Colonic mucosa (tissue), 4 donors: ENCODE data around the gene C19orf12. TPM values are rescaled to one million over a fixed set of nuclear protein-coding genes. Genes with fewer than 3 reads are reported as not detected.

Experiments used
- DNase-seq: peaks from one replicate; pipeline ENCODE4 v3.0.0-alpha.2; 2020
- H3K27ac ChIP-seq: fragments of 200-600 bp; one replicate; pipeline ENCODE4 v1.8.0; 2021
- H3K27me3 ChIP-seq: fragments of 200-600 bp; one replicate; pipeline ENCODE4 v1.8.0; 2021
- H3K36me3 ChIP-seq: fragments of 200-600 bp; one replicate; pipeline ENCODE4 v1.8.0; 2021
- H3K4me1 ChIP-seq: fragments of 200-600 bp; one replicate; pipeline ENCODE4 v1.8.0; 2021; ENCODE audit warnings: mild to moderate bottlenecking
- H3K4me3 ChIP-seq: fragments of 200-600 bp; one replicate; pipeline ENCODE4 v1.8.0; 2021
- H3K9ac ChIP-seq, 2 donors: one replicate each; pipeline ENCODE4 v1.7.0; 2013; ENCODE audit warnings: control low read depth in 2 of 2, low read depth in 2 of 2, low read length in 2 of 2
- H3K9me3 ChIP-seq: fragments of 200-600 bp; one replicate; pipeline ENCODE4 v1.8.0; 2021
- intact Hi-C: fragments of 100-400 bp; cut with DNase I; formaldehyde crosslinking; loops from one replicate; pipeline ENCODE4 v1.14.1; 2022
- total RNA-seq, 2 donors: library from RNA; stranded (reverse); fragmentation: NEBNext Ultra II Directional in 1 of 2; extraction: Animal tissue kit (Norgen Biotek cat#: 25700) in 1 of 2; gene quantifications; one replicate each; pipeline ENCODE4 v1.2.1, GENCODE V29; 2021
- TF ChIP-seq, protein P1 (sequence below): fragments of 200-600 bp; IDR thresholded peaks from one replicate; pipeline ENCODE4 v1.8.0; 2022; ENCODE audit warnings: antibody characterized with exemption, mild to moderate bottlenecking
- donor health status: healthy.
- donor health status: DM: no; HTN: no; CAD: no.
- donor health status: DM: no; HTN: no; CAD: no.

C19orf12 gene
- total RNA-seq, 2 donors from 2014 or later = 15.2 to 15.3 TPM

DNA sequence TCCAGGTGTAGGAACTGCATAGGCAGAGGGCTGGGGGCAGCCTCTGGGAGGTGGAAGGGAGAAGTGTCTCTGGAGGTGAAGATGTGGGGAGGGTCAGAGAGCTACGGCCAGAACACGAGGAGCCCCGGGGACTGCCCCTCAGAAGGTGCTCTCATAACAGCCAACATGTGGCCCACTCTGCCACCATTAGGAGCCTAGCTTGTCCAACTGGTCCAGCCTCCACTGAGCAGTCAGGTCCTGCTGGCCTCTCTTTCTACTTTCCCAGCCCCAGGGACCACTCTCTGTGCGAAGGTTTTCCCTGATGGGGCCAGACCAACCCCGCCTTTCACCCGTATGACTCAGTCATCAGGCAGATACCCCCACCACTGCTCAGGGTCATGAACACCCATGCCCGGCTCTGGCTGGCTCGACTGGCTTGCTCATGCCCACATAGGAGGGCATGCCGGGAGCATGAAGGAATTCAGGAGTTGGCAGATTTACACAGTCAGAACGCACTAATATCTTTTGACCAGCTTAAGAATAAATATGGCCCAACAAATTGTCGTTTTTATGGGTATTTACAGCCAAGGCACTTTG, 37.5 kb upstream of the C19orf12 start:
- Histone ChIP-seq H3K9me3 (no peaks in the 10 kb centered on the region), H3K4me1 (no peaks in the 10 kb centered on the region), H3K27ac (no peak overlapping the region), H3K27me3 (no peaks in the 10 kb centered on the region), H3K9ac (no peak overlapping the region), H3K36me3 (no peaks in the 10 kb centered on the region), H3K4me3 (no peak overlapping the region)
- TF ChIP-seq, protein P1, sequence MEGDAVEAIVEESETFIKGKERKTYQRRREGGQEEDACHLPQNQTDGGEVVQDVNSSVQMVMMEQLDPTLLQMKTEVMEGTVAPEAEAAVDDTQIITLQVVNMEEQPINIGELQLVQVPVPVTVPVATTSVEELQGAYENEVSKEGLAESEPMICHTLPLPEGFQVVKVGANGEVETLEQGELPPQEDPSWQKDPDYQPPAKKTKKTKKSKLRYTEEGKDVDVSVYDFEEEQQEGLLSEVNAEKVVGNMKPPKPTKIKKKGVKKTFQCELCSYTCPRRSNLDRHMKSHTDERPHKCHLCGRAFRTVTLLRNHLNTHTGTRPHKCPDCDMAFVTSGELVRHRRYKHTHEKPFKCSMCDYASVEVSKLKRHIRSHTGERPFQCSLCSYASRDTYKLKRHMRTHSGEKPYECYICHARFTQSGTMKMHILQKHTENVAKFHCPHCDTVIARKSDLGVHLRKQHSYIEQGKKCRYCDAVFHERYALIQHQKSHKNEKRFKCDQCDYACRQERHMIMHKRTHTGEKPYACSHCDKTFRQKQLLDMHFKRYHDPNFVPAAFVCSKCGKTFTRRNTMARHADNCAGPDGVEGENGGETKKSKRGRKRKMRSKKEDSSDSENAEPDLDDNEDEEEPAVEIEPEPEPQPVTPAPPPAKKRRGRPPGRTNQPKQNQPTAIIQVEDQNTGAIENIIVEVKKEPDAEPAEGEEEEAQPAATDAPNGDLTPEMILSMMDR = no peak
- no peak for DNase-seq
- intact Hi-C loops = no loop called here

DNA sequence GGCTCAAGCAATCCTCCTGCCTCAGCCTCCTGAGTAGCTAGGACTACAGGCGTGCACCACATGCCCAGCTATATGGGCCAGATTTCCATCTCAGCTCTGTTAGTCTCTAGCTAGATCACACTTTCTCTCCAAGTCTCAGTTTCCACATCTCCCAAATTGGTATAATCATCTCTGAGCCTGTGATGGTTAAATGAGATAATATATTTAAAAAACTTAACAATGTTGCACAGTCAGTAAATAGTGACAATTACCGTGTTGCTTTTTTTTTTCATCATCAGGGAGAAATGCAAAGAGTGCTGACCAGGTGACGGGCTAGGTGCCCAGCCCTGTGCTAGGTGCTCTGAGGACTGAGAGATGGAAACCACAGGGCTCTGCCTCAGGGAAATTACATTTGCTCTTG, 36.9 kb upstream of the C19orf12 start:
- Histone ChIP-seq H3K36me3 (no peaks in the 10 kb centered on the region), H3K27me3 (no peaks in the 10 kb centered on the region), H3K9me3 (no peaks in the 10 kb centered on the region), H3K4me1 (no peaks in the 10 kb centered on the region), H3K9ac (no peak overlapping the region), H3K4me3 (no peak overlapping the region), H3K27ac (no peak overlapping the region)
- DNase-seq = no peak
- intact Hi-C loops = no loop called here
- TF ChIP-seq, protein P1 = no peak

DNA sequence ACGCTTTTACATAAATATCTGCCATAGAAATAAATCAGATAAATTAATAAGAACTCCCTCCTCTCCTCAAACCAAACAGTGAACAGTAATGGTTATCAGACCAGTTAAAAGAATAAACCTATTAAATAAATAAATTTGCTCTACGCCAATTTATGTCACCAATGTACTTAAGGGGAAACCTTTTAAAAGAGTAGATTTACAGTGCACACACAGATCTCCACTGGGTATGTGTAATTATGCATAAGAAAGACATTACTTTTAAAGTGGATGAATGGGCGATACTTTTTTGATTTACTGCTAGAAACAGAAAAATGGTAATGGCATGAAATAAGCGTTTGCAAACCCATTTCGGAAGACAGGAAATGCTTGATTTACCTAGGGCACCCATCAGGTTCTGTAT, 34.9 kb upstream of the C19orf12 start:
- intact Hi-C loops = no loop called here
- TF ChIP-seq, protein P1 = no peak
- H3K27ac ChIP-seq = no peak overlapping the region
- no peak for DNase-seq
- no peaks in the 10 kb centered on the region for H3K36me3 ChIP-seq
- H3K4me1 ChIP-seq = no peaks in the 10 kb centered on the region
- H3K9ac ChIP-seq = no peak overlapping the region
- H3K27me3 ChIP-seq = no peaks in the 10 kb centered on the region
- no peaks in the 10 kb centered on the region for H3K9me3 ChIP-seq
- H3K4me3 ChIP-seq = no peak overlapping the region

DNA sequence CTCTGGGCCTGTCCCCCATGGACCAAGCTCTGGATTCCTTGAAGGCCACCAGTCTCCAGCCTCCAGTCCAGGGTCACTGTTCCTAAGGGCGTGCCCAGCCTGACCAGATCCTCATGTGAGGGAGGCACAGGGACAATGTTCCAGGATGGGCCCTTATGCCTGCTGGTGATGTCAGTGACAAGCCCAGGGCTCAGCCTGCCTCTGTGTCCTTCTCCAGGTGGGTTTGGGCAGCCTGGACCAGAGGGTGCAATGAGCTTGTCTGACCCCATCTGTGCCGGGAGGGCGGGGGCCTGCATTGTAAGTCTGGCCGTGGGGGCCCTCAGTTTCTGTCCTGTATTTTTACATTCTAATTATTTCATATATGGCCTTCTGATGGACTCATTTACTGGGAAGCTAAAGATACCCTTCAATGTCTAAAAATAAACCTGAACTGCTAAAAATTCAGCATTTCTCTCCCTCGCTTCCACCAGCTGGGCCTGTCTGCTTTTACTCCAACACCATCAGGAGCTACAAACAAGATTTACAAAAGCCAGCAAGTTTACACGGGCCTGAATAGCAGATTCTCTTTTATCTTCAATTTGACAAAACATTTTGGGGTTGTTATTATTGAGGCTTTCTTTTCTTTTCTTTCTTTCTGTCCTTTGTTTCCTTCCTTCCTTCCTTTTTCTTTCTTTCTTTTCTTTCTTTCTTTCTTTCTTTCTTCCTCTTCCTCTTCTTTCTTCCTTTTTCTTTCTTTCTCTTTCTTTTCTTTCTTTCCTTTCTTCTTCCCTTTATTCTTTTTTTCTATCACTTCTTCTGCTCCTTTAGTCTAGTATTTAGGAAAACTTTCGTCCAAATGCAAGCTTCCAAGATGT, 34.2 kb upstream of the C19orf12 start:
- Histone ChIP-seq H3K4me1 (no peaks in the 10 kb centered on the region), H3K36me3 (no peaks in the 10 kb centered on the region), H3K4me3 (no peak overlapping the region), H3K27me3 (no peaks in the 10 kb centered on the region), H3K27ac (no peak overlapping the region), H3K9me3 (no peaks in the 10 kb centered on the region), H3K9ac (no peak overlapping the region)
- no peak for DNase-seq
- intact Hi-C loops = no loop called here
- TF ChIP-seq, protein P1 = no peak

DNA sequence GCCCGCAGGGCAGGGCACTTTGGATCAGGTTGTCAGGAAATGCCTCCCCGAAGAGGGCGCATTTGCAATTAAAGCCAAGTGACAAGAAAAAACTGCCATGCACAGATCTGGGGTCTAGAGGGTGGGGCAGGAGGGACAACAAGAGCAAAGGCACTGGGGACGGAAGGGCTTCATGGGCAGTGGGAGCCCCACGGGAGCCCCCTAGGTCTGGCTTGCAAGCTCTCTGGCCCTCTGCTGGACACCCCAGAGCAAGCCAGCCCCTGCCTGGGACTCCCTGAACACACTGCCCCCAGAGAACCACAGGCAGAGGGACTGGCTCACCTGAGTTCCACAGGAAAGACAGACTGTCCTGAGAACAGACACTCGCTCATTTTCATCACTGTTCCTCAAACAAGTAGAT, 30.2 kb upstream of the C19orf12 start:
- Histone ChIP-seq H3K9ac (no peak overlapping the region), H3K4me1 (no peaks in the 10 kb centered on the region), H3K4me3 (no peak overlapping the region), H3K27me3 (no peaks in the 10 kb centered on the region), H3K27ac (no peak overlapping the region), H3K9me3 (no peaks in the 10 kb centered on the region), H3K36me3 (no peaks in the 10 kb centered on the region)
- DNase-seq = no peak
- intact Hi-C loops = no loop called here
- TF ChIP-seq, protein P1 = no peak
